GM23338 (cell line): ENCODE data around the gene MYO18A. TPM values are rescaled to one million over a fixed set of nuclear protein-coding genes. Genes with fewer than 3 reads are reported as not detected.

Experiments used
- ATAC-seq: fragments of 200-7000 bp; cut with Tn5 transposase; 3 replicates; pipeline ENCODE4 v1.9.1; 2020
- DNase-seq: peaks from one replicate; pipeline ENCODE4 v3.0.0-alpha.2; 2015; ENCODE audit warnings: low spot score
- H2AFZ ChIP-seq: fragments of 200-600 bp; sonication (generic); 2 replicates; pipeline ENCODE4 v1.8.0; 2016; ENCODE audit warnings: antibody characterized with exemption, mild to moderate bottlenecking, moderate library complexity
- H3F3A ChIP-seq: fragments of 200-600 bp; sonication (generic); replicated peaks from 2 replicates; pipeline ENCODE4 v1.8.0; 2017; ENCODE audit warnings: antibody characterized with exemption, mixed run types, low read depth
- H3K27ac ChIP-seq: fragments of 200-600 bp; sonication (generic); 2 replicates; pipeline ENCODE4 v1.6.1; 2016; ENCODE audit warnings: low read depth
- H3K27me3 ChIP-seq: fragments of 200-600 bp; sonication (generic); 2 replicates; pipeline ENCODE4 v1.8.0; 2016; ENCODE audit warnings: mild to moderate bottlenecking, mixed run types, moderate library complexity; ENCODE audit not compliant: insufficient read depth
- H3K36me3 ChIP-seq: fragments of 200-600 bp; sonication (generic); 2 replicates; pipeline ENCODE4 v1.8.0; 2016; ENCODE audit warnings: mild to moderate bottlenecking; ENCODE audit not compliant: insufficient read depth
- H3K4me1 ChIP-seq: fragments of 200-600 bp; sonication (generic); 2 replicates; pipeline ENCODE4 v1.8.0; 2016; ENCODE audit warnings: mild to moderate bottlenecking, moderate library complexity; ENCODE audit not compliant: insufficient read depth
- H3K4me2 ChIP-seq: fragments of 200-600 bp; sonication (generic); 2 replicates; pipeline ENCODE4 v1.7.1; 2017; ENCODE audit warnings: mixed run types
- H3K4me3 ChIP-seq: fragments of 200-600 bp; sonication (generic); 2 replicates; pipeline ENCODE4 v1.6.1; 2016; ENCODE audit warnings: mixed run types
- H3K79me2 ChIP-seq: fragments of 200-600 bp; sonication (generic); replicated peaks from 2 replicates; pipeline ENCODE4 v1.8.0; 2017; ENCODE audit warnings: mild to moderate bottlenecking; ENCODE audit not compliant: insufficient read depth
- H3K9me2 ChIP-seq: fragments of 200-600 bp; sonication (generic); 2 replicates; pipeline ENCODE4 v1.8.0; 2017; ENCODE audit not compliant: insufficient read depth
- H4K20me1 ChIP-seq: fragments of 200-600 bp; sonication (generic); replicated peaks from 2 replicates; pipeline ENCODE4 v1.8.0; 2017; ENCODE audit warnings: mild to moderate bottlenecking; ENCODE audit not compliant: insufficient read depth
- H3K27ac Mint-ChIP-seq: 2 replicates; pipeline ENCODE4 v1.8.0; 2020; ENCODE audit warnings: inconsistent platforms, mild to moderate bottlenecking, moderate library complexity, mixed read lengths
- H3K27me3 Mint-ChIP-seq: 3 replicates; pipeline ENCODE4 v1.8.0; 2022; ENCODE audit warnings: low read depth, mild to moderate bottlenecking, moderate library complexity, mixed read lengths, inconsistent platforms; ENCODE audit not compliant: insufficient read depth, poor library complexity
- H3K36me3 Mint-ChIP-seq: 3 replicates; pipeline ENCODE4 v1.8.0; 2021; ENCODE audit warnings: low read depth, mild to moderate bottlenecking, inconsistent platforms, moderate library complexity, mixed read lengths
- H3K4me1 Mint-ChIP-seq: 3 replicates; pipeline ENCODE4 v1.8.0; 2020; ENCODE audit warnings: mild to moderate bottlenecking, inconsistent platforms, mixed read lengths
- H3K4me3 Mint-ChIP-seq: 3 replicates; pipeline ENCODE4 v1.8.0; 2021; ENCODE audit warnings: moderate library complexity, mild to moderate bottlenecking, inconsistent platforms, mixed read lengths
- H3K9me3 Mint-ChIP-seq: 3 replicates; pipeline ENCODE4 v1.8.0; 2020; ENCODE audit warnings: moderate library complexity, mild to moderate bottlenecking, inconsistent platforms, mixed read lengths
- CREB1 ChIP-seq: fragments of 250-450 bp; sonication (Bioruptor Pico); IDR thresholded peaks from 2 replicates; pipeline ENCODE4 v1.5.0; 2020; ENCODE audit warnings: low read depth, mild to moderate bottlenecking, moderate library complexity
- EZH2 ChIP-seq: fragments of 200-600 bp; sonication (generic); IDR thresholded peaks from one replicate; pipeline ENCODE4 v1.8.0; 2017; ENCODE audit warnings: antibody characterized with exemption, mild to moderate bottlenecking, low read depth; ENCODE audit not compliant: unreplicated experiment
- JUNB ChIP-seq: IDR thresholded peaks from one replicate; pipeline ENCODE4 v1.6.1; 2016; ENCODE audit warnings: antibody characterized with exemption; ENCODE audit not compliant: unreplicated experiment
- POLR2AphosphoS5 ChIP-seq: IDR thresholded peaks from 2 replicates; pipeline ENCODE4 v1.6.1; 2016; ENCODE audit warnings: antibody characterized with exemption, low read depth
- STAT1 ChIP-seq: IDR thresholded peaks from one replicate; pipeline ENCODE4 v1.6.1; 2016; ENCODE audit warnings: antibody characterized with exemption; ENCODE audit not compliant: unreplicated experiment
- ZNF331 ChIP-seq: fragments of 250-450 bp; sonication (Bioruptor Pico); IDR thresholded peaks from 2 replicates; pipeline ENCODE4 v1.5.0; 2020; ENCODE audit warnings: low read depth, mild to moderate bottlenecking, moderate library complexity
- polyA plus RNA-seq: library from polyadenylated mRNA; unstranded; fragments of >200 nt; fragmentation: Nextera tagmentation; extraction: Ambion mirVana; gene quantifications from 2 replicates; pipeline ENCODE4 v1.2.1, GENCODE V29; 2016
- total RNA-seq: library from RNA; depleted of rRNA; stranded (reverse); fragments of >200 nt; shearing (Covaris generic); gene quantifications from 2 replicates; pipeline ENCODE4 v1.2.3, GENCODE V29; 2014
- TF ChIP-seq, protein P1 (sequence below): IDR thresholded peaks from 2 replicates; pipeline ENCODE4 v1.6.1; 2016; ENCODE audit warnings: antibody characterized with exemption
- TF ChIP-seq, protein P2 (sequence below): fragments of 250-450 bp; sonication (Bioruptor Pico); IDR thresholded peaks from 2 replicates; pipeline ENCODE4 v1.5.0; 2020; ENCODE audit warnings: mild to moderate bottlenecking, moderate library complexity
- TF ChIP-seq, protein P3 (sequence below), 2 experiments: fragments of 200-600 bp in 1 of 2; sonication (generic) in 1 of 2; conservative IDR thresholded peaks; 2 replicates each; pipeline versions ENCODE4 v1.5.1 to v1.6.1; 2016 to 2017; ENCODE audit warnings: antibody characterized with exemption in 2 of 2, low read depth in 2 of 2, mild to moderate bottlenecking in 2 of 2, moderate library complexity in 1 of 2

The MYO18A gene
- total and polyA plus RNA-seq, 2 experiments from 2014 or later: 18.3 to 37.5 TPM

DNA sequence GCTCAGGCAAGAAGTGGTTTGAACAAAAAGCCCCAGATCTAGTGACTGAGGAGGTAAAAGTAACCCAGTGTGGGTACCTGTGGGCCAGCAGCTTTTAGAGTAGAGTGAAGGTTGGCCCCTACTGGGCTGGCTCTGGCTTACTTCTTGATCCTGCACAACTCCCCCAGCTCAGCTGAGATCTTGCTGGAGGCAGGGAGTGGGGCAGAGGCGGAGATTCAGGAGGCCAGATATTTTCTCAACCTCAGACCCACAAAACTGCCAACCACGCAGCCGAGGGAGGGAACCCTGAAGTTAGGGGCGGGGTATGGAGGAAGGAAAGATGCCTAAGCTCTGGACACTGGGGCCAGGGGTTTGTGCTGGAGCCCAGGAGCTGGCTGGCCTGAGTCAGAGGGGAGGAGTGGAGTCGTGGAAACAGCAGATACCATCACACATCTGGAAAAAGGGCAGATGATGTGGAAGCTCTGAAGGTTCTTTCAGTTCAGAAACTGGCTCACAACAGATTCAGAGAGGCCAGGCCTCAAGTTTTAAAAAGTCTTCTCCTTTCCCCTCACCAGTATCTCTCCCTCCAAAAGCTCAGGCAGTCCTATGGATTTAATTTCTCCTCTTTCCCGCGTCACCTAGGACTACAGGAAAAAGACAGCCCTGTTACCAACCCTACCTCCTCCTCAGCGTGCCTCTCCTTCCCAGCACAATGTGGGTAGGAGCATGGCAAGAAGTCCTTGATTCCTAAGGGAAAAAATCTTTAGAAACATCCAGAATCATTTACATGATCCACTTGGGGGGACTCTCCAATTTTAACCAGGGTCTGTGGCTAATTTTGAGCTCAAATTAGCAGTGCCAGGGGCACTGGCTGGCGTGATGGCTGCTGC is 48.1 kb downstream of the MYO18A start:
- Histone ChIP-seq H3K9me2 (no peaks in the 10 kb centered on the region), H2AFZ (no peak overlapping the region), H3F3A (no peaks in the 10 kb centered on the region), H4K20me1 (no peaks in the 10 kb centered on the region), H3K79me2 (peaks cover 2% of the 10 kb centered on the region; the same call in 1 of the 2 replicates), H3K4me2 (no peak overlapping the region), H3K27ac (0 out of 2 replicates have a peak overlapping the region, but pooled peaks have one; percentile 63), H3K36me3 (no peaks in the 10 kb centered on the region), H3K27me3 (no peaks in the 10 kb centered on the region), H3K4me1 (peaks cover 19% of the 10 kb centered on the region), H3K4me3 (no peak overlapping the region)
- ATAC-seq (no peak), DNase-seq (no peak)
- peaks cover 9% of the 10 kb centered on the region for H3K27me3 Mint-ChIP-seq
- peak overlapping the region; percentile 94 for H3K27ac Mint-ChIP-seq
- no peaks in the 10 kb centered on the region for H3K9me3 Mint-ChIP-seq
- H3K4me1 Mint-ChIP-seq: peaks cover 32% of the 10 kb centered on the region
- H3K36me3 Mint-ChIP-seq: no peaks in the 10 kb centered on the region
- no peak for TF ChIP-seq STAT1
- TF ChIP-seq, protein P1, sequence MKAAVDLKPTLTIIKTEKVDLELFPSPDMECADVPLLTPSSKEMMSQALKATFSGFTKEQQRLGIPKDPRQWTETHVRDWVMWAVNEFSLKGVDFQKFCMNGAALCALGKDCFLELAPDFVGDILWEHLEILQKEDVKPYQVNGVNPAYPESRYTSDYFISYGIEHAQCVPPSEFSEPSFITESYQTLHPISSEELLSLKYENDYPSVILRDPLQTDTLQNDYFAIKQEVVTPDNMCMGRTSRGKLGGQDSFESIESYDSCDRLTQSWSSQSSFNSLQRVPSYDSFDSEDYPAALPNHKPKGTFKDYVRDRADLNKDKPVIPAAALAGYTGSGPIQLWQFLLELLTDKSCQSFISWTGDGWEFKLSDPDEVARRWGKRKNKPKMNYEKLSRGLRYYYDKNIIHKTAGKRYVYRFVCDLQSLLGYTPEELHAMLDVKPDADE: no peak
- no peak for TF ChIP-seq CREB1 (CRISPR knock-in tag)
- TF ChIP-seq, protein P2, sequence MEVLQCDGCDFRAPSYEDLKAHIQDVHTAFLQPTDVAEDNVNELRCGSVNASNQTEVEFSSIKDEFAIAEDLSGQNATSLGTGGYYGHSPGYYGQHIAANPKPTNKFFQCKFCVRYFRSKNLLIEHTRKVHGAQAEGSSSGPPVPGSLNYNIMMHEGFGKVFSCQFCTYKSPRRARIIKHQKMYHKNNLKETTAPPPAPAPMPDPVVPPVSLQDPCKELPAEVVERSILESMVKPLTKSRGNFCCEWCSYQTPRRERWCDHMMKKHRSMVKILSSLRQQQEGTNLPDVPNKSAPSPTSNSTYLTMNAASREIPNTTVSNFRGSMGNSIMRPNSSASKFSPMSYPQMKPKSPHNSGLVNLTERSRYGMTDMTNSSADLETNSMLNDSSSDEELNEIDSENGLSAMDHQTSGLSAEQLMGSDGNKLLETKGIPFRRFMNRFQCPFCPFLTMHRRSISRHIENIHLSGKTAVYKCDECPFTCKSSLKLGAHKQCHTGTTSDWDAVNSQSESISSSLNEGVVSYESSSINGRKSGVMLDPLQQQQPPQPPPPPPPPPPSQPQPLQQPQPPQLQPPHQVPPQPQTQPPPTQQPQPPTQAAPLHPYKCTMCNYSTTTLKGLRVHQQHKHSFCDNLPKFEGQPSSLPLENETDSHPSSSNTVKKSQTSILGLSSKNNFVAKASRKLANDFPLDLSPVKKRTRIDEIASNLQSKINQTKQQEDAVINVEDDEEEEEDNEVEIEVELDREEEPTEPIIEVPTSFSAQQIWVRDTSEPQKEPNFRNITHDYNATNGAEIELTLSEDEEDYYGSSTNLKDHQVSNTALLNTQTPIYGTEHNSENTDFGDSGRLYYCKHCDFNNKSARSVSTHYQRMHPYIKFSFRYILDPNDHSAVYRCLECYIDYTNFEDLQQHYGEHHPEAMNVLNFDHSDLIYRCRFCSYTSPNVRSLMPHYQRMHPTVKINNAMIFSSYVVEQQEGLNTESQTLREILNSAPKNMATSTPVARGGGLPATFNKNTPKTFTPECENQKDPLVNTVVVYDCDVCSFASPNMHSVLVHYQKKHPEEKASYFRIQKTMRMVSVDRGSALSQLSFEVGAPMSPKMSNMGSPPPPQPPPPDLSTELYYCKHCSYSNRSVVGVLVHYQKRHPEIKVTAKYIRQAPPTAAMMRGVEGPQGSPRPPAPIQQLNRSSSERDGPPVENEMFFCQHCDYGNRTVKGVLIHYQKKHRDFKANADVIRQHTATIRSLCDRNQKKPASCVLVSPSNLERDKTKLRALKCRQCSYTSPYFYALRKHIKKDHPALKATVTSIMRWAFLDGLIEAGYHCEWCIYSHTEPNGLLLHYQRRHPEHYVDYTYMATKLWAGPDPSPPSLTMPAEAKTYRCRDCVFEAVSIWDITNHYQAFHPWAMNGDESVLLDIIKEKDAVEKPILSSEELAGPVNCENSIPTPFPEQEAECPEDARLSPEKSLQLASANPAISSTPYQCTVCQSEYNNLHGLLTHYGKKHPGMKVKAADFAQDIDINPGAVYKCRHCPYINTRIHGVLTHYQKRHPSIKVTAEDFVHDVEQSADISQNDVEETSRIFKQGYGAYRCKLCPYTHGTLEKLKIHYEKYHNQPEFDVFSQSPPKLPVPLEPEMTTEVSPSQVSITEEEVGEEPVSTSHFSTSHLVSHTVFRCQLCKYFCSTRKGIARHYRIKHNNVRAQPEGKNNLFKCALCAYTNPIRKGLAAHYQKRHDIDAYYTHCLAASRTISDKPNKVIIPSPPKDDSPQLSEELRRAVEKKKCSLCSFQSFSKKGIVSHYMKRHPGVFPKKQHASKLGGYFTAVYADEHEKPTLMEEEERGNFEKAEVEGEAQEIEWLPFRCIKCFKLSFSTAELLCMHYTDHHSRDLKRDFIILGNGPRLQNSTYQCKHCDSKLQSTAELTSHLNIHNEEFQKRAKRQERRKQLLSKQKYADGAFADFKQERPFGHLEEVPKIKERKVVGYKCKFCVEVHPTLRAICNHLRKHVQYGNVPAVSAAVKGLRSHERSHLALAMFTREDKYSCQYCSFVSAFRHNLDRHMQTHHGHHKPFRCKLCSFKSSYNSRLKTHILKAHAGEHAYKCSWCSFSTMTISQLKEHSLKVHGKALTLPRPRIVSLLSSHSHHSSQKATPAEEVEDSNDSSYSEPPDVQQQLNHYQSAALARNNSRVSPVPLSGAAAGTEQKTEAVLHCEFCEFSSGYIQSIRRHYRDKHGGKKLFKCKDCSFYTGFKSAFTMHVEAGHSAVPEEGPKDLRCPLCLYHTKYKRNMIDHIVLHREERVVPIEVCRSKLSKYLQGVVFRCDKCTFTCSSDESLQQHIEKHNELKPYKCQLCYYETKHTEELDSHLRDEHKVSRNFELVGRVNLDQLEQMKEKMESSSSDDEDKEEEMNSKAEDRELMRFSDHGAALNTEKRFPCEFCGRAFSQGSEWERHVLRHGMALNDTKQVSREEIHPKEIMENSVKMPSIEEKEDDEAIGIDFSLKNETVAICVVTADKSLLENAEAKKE (CRISPR knock-in tag): no peak
- TF ChIP-seq ZNF331: no peak
- no peak for TF ChIP-seq POLR2AphosphoS5
- TF ChIP-seq EZH2: no peak
- TF ChIP-seq, protein P3, sequence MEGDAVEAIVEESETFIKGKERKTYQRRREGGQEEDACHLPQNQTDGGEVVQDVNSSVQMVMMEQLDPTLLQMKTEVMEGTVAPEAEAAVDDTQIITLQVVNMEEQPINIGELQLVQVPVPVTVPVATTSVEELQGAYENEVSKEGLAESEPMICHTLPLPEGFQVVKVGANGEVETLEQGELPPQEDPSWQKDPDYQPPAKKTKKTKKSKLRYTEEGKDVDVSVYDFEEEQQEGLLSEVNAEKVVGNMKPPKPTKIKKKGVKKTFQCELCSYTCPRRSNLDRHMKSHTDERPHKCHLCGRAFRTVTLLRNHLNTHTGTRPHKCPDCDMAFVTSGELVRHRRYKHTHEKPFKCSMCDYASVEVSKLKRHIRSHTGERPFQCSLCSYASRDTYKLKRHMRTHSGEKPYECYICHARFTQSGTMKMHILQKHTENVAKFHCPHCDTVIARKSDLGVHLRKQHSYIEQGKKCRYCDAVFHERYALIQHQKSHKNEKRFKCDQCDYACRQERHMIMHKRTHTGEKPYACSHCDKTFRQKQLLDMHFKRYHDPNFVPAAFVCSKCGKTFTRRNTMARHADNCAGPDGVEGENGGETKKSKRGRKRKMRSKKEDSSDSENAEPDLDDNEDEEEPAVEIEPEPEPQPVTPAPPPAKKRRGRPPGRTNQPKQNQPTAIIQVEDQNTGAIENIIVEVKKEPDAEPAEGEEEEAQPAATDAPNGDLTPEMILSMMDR (conservative IDR thresholded peaks at IDR 0.05; ENCODE audit: low read depth in 2 of 2): no peak
- TF ChIP-seq JUNB: no peak
- no peak overlapping the region; the same call in 2 of the 3 replicates for H3K4me3 Mint-ChIP-seq
